NB4 (cell line): Measurements from ENCODE around the gene TMEM183A.

Experiments
- DNase-seq: peaks from one replicate; pipeline ENCODE4 v3.0.0; 2010; ENCODE audit warnings: low read depth
- H3K4me3 ChIP-seq: one replicate; pipeline ENCODE4 v1.5.1; 2011; ENCODE audit warnings: mild to moderate bottlenecking, low read depth, low read length, moderate library complexity
- MAX ChIP-seq: IDR thresholded peaks from 2 replicates; pipeline ENCODE4 v1.6.1; 2011; ENCODE audit warnings: low read depth, low read length
- MYC ChIP-seq: IDR thresholded peaks from 2 replicates; pipeline ENCODE4 v1.6.1; 2011; ENCODE audit warnings: low read depth, low read length
- POLR2A ChIP-seq: IDR thresholded peaks from 2 replicates; pipeline ENCODE4 v1.6.1; 2011; ENCODE audit warnings: mild to moderate bottlenecking; ENCODE audit not compliant: insufficient read length; ENCODE audit errors: extremely low read depth
- TF ChIP-seq, protein P1 (sequence below): IDR thresholded peaks from one replicate; pipeline ENCODE4 v1.5.1; 2012; ENCODE audit warnings: low read depth, low read length

Gene TMEM183A

GRCh38 chr1:203033287-203033686 lies 26.1 kb downstream of the TMEM183A start:
- TF ChIP-seq POLR2A (no peak), MYC (no peak), MAX (no peak)
- TF ChIP-seq, protein P1, sequence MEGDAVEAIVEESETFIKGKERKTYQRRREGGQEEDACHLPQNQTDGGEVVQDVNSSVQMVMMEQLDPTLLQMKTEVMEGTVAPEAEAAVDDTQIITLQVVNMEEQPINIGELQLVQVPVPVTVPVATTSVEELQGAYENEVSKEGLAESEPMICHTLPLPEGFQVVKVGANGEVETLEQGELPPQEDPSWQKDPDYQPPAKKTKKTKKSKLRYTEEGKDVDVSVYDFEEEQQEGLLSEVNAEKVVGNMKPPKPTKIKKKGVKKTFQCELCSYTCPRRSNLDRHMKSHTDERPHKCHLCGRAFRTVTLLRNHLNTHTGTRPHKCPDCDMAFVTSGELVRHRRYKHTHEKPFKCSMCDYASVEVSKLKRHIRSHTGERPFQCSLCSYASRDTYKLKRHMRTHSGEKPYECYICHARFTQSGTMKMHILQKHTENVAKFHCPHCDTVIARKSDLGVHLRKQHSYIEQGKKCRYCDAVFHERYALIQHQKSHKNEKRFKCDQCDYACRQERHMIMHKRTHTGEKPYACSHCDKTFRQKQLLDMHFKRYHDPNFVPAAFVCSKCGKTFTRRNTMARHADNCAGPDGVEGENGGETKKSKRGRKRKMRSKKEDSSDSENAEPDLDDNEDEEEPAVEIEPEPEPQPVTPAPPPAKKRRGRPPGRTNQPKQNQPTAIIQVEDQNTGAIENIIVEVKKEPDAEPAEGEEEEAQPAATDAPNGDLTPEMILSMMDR: no peak
- DNase-seq: no peak
- no peak overlapping the region for H3K4me3 ChIP-seq

DNA sequence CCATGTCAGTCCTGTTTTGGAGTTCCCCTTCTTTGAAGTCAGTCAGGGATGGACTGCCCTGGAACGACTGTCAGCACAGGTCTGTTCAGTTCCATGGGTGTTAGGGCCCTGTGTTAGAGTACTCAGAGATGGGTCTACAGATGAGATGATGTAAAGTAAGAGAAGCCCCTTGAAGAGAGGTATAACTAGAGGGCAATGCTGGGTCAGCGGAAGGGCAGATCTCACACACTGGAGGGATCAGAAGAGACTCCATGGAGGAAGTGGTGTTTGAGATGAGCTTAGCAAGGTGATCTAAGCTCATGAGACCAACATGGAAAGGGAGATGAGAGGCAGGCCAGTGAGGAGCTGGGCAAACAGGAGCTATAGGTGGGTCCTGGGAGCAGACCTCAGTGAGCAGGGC lies 26.7 kb downstream of the TMEM183A start:
- TF ChIP-seq MYC: no peak
- TF ChIP-seq POLR2A: no peak
- no peak for TF ChIP-seq MAX

GRCh38 chr1:203034422-203035110 lies 27.4 kb downstream of the TMEM183A start:
- no peak for DNase-seq
- no peak overlapping the region for H3K4me3 ChIP-seq
- TF ChIP-seq MYC: no peak
- TF ChIP-seq MAX: no peak
- TF ChIP-seq, protein P1: no peak
- no peak for TF ChIP-seq POLR2A

More for the DNA sequence above, 26.7 kb downstream of the TMEM183A start:
- no peak for DNase-seq
- H3K4me3 ChIP-seq: no peak overlapping the region

DNA sequence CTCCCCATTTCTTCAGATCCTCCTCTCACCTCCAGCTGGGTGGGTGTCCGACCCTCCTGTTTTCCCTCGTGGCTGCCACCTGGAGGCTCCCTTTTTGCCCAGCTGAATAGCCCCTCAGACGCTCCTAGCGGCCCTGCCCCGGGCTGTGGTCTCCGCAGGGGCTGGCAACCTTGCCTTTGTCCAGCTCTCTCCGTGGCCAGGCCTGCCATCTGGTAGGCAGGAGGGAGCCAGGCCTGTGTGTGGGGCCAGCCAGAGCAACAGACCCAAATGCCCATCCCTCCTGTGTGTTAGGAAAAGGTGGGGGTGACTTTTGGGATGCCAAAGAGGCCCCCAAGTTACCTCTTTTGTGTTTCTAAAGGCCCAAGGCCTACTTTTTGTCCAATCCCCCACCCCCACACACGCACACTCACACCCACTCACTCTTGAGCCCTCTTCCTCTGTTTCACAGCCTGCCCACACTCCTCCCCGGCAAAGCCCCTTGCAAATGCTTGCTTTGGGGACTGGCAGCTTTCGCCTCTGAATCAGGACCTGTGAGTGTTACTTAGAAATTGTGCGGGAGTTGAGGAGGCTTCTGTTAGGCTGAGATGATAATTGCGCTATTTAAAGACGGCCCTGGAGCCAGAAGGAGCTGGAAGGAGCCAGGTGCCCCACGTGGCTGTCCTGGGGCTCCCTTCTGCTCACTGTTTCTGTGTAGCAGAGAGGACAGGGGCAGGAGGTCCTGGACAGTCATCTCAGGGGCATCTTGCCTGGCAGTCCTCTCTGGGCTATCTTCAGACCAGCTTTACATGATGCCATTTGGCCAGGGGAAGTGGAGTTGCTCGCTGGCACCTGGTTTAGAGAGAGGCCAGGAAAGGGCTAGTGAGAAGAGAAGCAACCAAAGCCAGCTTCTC lies 28.2 kb downstream of the TMEM183A start:
- H3K4me3 ChIP-seq: no peak overlapping the region
- no peak for TF ChIP-seq MYC
- no peak for TF ChIP-seq MAX
- TF ChIP-seq, protein P1: no peak
- TF ChIP-seq POLR2A: no peak
- DNase-seq: no peak

DNA sequence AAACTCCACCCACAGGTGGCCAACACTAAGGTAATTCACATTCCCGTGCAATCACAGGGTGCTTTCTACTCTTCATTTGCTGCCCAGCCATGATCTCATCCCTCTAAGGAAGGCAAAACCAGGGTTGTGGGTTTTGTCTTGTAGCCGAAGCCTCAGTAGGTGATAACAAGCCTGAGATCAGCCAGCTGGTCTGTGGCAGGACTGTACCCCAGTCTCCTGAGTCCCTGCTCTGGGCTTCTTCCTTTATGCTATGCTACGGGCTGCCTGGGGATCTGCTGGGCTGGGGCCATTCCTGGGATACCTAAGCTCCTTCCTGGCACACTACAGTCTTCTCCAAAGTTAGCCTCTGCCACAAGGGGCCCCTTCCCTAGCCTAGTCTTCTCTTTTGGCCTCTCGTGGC lies 29.0 kb downstream of the TMEM183A start:
- no peak overlapping the region for H3K4me3 ChIP-seq
- DNase-seq: no peak
- TF ChIP-seq MYC: no peak
- TF ChIP-seq, protein P1: no peak
- no peak for TF ChIP-seq MAX

DNA sequence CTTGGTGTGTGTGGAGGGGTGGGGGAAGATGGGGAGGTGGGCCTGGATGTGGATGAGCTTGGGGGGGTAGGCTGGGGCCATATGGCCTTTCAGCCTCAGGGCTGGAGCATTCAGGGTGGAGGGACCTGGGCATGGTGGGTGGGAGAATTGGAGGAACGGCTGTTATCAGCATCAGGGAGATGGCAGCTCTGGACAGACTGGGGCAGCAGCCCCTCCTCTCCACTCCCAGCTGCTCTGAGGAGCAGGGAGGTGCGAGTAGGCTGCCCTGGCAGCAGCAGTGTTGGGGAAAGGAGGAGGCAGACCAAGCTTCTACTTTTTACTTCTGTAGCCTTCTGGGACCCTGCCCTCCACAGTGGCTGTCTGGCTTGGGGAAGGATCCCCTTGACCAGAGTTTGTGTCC lies 29.4 kb downstream of the TMEM183A start:
- DNase-seq: no peak
- no peak overlapping the region for H3K4me3 ChIP-seq
- TF ChIP-seq, protein P1: no peak
- no peak for TF ChIP-seq MYC
- TF ChIP-seq MAX: no peak
- no peak for TF ChIP-seq POLR2A
